WTC11 (cell line): ENCODE measurements around the gene RANGRF. TPM values are rescaled to one million over a fixed set of nuclear protein-coding genes. Genes with fewer than 3 reads are reported as not detected.

Experiments used
- ATAC-seq: fragments of 200-7000 bp; cut with Tn5 transposase; 2 replicates; pipeline ENCODE4 v1.10.0; 2021; ENCODE audit warnings: mild to moderate bottlenecking, moderate library complexity
- CTCF ChIA-PET: fragments of 300-600 bp; sonication (Branson Sonifier 250); formaldehyde crosslinking; loops from one replicate; lab custom pipeline; 2021; ENCODE audit warnings: antibody characterized with exemption; lab: Charles Lee
- POLR2A ChIA-PET: fragments of 350-600 bp; sonication (Branson Sonifier 250); formaldehyde crosslinking; loops from one replicate; lab custom pipeline; 2021; ENCODE audit warnings: antibody characterized with exemption; lab: Charles Lee
- DNase-seq: peaks from one replicate; pipeline ENCODE4 v3.0.0; 2021; ENCODE audit warnings: low spot score
- H3K27ac Mint-ChIP-seq: 2 replicates; pipeline ENCODE4 v1.8.0; 2021; ENCODE audit warnings: mixed read lengths
- H3K27me3 Mint-ChIP-seq: 2 replicates; pipeline ENCODE4 v1.8.0; 2021; ENCODE audit warnings: low read depth, mild to moderate bottlenecking, moderate library complexity, mixed read lengths
- H3K36me3 Mint-ChIP-seq: 2 replicates; pipeline ENCODE4 v1.8.0; 2021; ENCODE audit warnings: mixed read lengths
- H3K4me1 Mint-ChIP-seq: 2 replicates; pipeline ENCODE4 v1.8.0; 2022; ENCODE audit warnings: mixed read lengths
- H3K4me3 Mint-ChIP-seq: 2 replicates; pipeline ENCODE4 v1.8.0; 2021; ENCODE audit warnings: mild to moderate bottlenecking, moderate library complexity, mixed read lengths
- H3K9me3 Mint-ChIP-seq: 2 replicates; pipeline ENCODE4 v1.8.0; 2021; ENCODE audit warnings: mixed read lengths
- ATF1 ChIP-seq: sonication (generic); formaldehyde crosslinking; IDR thresholded peaks from 2 replicates; pipeline ENCODE4 v1.8.1; 2023; ENCODE audit warnings: mild to moderate bottlenecking, moderate library complexity, missing genetic modification reagents
- CBFB ChIP-seq: sonication (generic); formaldehyde crosslinking; IDR thresholded peaks from 2 replicates; pipeline ENCODE4 v1.8.1; 2022; ENCODE audit warnings: mild to moderate bottlenecking, low read depth, missing genetic modification reagents
- ETV6 ChIP-seq: sonication (generic); formaldehyde crosslinking; IDR thresholded peaks from 2 replicates; pipeline ENCODE4 v1.8.1; 2022; ENCODE audit warnings: mild to moderate bottlenecking, missing genetic modification reagents
- FOXK1 ChIP-seq: sonication (generic); formaldehyde crosslinking; IDR thresholded peaks from 2 replicates; pipeline ENCODE4 v1.8.0; 2022; ENCODE audit warnings: mild to moderate bottlenecking, moderate library complexity, missing genetic modification reagents
- FOXP1 ChIP-seq: sonication (generic); formaldehyde crosslinking; IDR thresholded peaks from 2 replicates; pipeline ENCODE4 v1.8.0; 2022; ENCODE audit warnings: missing genetic modification reagents, mild to moderate bottlenecking, moderate library complexity, borderline replicate concordance
- GRHL2 ChIP-seq: fragments of 250-450 bp; sonication (Bioruptor Pico); IDR thresholded peaks from 2 replicates; pipeline ENCODE4 v1.8.0; 2022; ENCODE audit warnings: mild to moderate bottlenecking, moderate library complexity; ENCODE audit not compliant: insufficient replicate concordance, severe bottlenecking
- GTF2I ChIP-seq: fragments of 250-450 bp; sonication (Bioruptor Pico); conservative IDR thresholded peaks from 2 replicates; pipeline ENCODE4 v1.4.0; 2021; ENCODE audit warnings: mild to moderate bottlenecking
- KAT7 ChIP-seq: sonication (generic); formaldehyde crosslinking; IDR thresholded peaks from 2 replicates; pipeline ENCODE4 v1.8.1; 2023; ENCODE audit warnings: missing genetic modification reagents, mild to moderate bottlenecking, borderline replicate concordance
- MXD4 ChIP-seq: fragments of 250-450 bp; sonication (Bioruptor Pico); IDR thresholded peaks from 2 replicates; pipeline ENCODE4 v1.8.0; 2021; ENCODE audit warnings: mild to moderate bottlenecking, moderate library complexity, borderline replicate concordance
- NR2C2 ChIP-seq: sonication (generic); formaldehyde crosslinking; IDR thresholded peaks from 2 replicates; pipeline ENCODE4 v1.8.0; 2022; ENCODE audit warnings: mild to moderate bottlenecking, missing genetic modification reagents
- OVOL2 ChIP-seq: fragments of 250-450 bp; sonication (Bioruptor Pico); IDR thresholded peaks from 2 replicates; pipeline ENCODE4 v1.9.0; 2021; ENCODE audit warnings: mild to moderate bottlenecking, borderline replicate concordance
- SMAD3 ChIP-seq: sonication (generic); formaldehyde crosslinking; IDR thresholded peaks from 2 replicates; pipeline ENCODE4 v1.8.0; 2022; ENCODE audit warnings: missing genetic modification reagents, mild to moderate bottlenecking, borderline replicate concordance
- TEAD1 ChIP-seq: sonication (generic); formaldehyde crosslinking; IDR thresholded peaks from 2 replicates; pipeline ENCODE4 v1.8.0; 2022; ENCODE audit warnings: mild to moderate bottlenecking, missing genetic modification reagents
- ZNF219 ChIP-seq: sonication (generic); formaldehyde crosslinking; IDR thresholded peaks from 2 replicates; pipeline ENCODE4 v1.8.0; 2023; ENCODE audit warnings: missing genetic modification reagents, mild to moderate bottlenecking, borderline replicate concordance
- ZNF263 ChIP-seq: sonication (generic); formaldehyde crosslinking; IDR thresholded peaks from 2 replicates; pipeline ENCODE4 v1.8.1; 2022; ENCODE audit warnings: low read depth, mild to moderate bottlenecking, moderate library complexity, missing genetic modification reagents
- ZNF317 ChIP-seq: sonication (generic); formaldehyde crosslinking; IDR thresholded peaks from 2 replicates; pipeline ENCODE4 v1.8.1; 2023; ENCODE audit warnings: low read depth, mild to moderate bottlenecking, moderate library complexity, missing genetic modification reagents, borderline replicate concordance
- ZNF396 ChIP-seq: fragments of 250-450 bp; sonication (Bioruptor Pico); IDR thresholded peaks from 2 replicates; pipeline ENCODE4 v1.8.0; 2021; ENCODE audit warnings: mild to moderate bottlenecking, moderate library complexity, borderline replicate concordance
- ZNF423 ChIP-seq: fragments of 250-450 bp; sonication (Bioruptor Pico); IDR thresholded peaks from 2 replicates; pipeline ENCODE4 v2.1.2; 2022; ENCODE audit warnings: mild to moderate bottlenecking, moderate library complexity
- total RNA-seq: library from RNA; stranded (reverse); gene quantifications from 3 replicates; pipeline ENCODE4 v1.2.3, GENCODE V29; 2021
- TF ChIP-seq, protein P1 (sequence below): fragments of 200-600 bp; IDR thresholded peaks from 2 replicates; pipeline ENCODE4 v1.8.0; 2022; ENCODE audit warnings: antibody characterized with exemption
- TF ChIP-seq, protein P2 (sequence below): sonication (generic); formaldehyde crosslinking; IDR thresholded peaks from 2 replicates; pipeline ENCODE4 v1.8.0; 2023; ENCODE audit warnings: missing genetic modification reagents, mild to moderate bottlenecking, borderline replicate concordance
- TF ChIP-seq, protein P3 (sequence below): sonication (generic); formaldehyde crosslinking; conservative IDR thresholded peaks from 2 replicates; pipeline ENCODE4 v1.8.1; 2023; ENCODE audit warnings: mild to moderate bottlenecking, low read depth, missing genetic modification reagents, moderate library complexity
- TF ChIP-seq, protein P4 (sequence below): fragments of 250-450 bp; sonication (Bioruptor Pico); IDR thresholded peaks from 2 replicates; pipeline ENCODE4 v2.1.2; 2022; ENCODE audit warnings: mild to moderate bottlenecking, moderate library complexity
- TF ChIP-seq, protein P5 (sequence below): sonication (generic); formaldehyde crosslinking; IDR thresholded peaks from 2 replicates; pipeline ENCODE4 v1.8.1; 2022; ENCODE audit warnings: missing genetic modification reagents, borderline replicate concordance

RANGRF gene
- total RNA-seq, 1 experiment from 2014 or later: 32.7 TPM

DNA sequence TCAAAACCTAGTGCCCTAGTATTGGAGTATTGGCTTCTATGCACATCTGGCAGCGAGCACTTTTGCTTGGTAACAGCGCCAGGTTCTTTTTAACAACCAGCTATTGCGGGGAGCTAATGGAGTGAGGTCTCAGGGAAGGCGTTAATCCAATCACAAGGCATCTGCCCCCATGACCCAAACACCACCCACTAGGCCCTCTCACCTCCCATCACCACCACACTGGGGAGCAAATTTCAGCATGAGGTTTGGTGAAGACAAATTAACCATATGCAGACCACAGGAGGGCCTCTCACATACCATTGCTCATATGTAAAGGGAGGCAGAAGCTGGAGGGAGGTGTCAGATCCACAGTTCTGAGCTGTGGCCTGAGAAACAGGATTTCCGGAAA is 50.3 kb downstream of the RANGRF start:
- peak overlapping the region; percentile 60; the same call in 1 of the 2 replicates for H3K27ac Mint-ChIP-seq
- POLR2A ChIA-PET: interaction anchor here (0.6 to 1.9 kb wide), 7 partner anchors 8 to 1017 kb away, joined by 3 to 11 read pairs (median 4); partner anchors contain the start of genes KRABD2, NDEL1 and SLC25A35
- H3K27me3 Mint-ChIP-seq: no peaks in the 10 kb centered on the region
- no peaks in the 10 kb centered on the region for H3K9me3 Mint-ChIP-seq
- no peak overlapping the region for H3K4me3 Mint-ChIP-seq
- H3K4me1 Mint-ChIP-seq: peaks cover 19% of the 10 kb centered on the region
- CTCF ChIA-PET: interaction anchor here (0.5 to 3.9 kb wide), 13 partner anchors 8 to 278 kb away, joined by 3 to 34 read pairs (median 4); partner anchors contain the start of genes KRABD2 and SLC25A35
- TF ChIP-seq MXD4 (CRISPR knock-in tag): no peak
- TF ChIP-seq FOXK1: no peak
- no peak for TF ChIP-seq ZNF219 (CRISPR knock-in tag)
- TF ChIP-seq, protein P1, sequence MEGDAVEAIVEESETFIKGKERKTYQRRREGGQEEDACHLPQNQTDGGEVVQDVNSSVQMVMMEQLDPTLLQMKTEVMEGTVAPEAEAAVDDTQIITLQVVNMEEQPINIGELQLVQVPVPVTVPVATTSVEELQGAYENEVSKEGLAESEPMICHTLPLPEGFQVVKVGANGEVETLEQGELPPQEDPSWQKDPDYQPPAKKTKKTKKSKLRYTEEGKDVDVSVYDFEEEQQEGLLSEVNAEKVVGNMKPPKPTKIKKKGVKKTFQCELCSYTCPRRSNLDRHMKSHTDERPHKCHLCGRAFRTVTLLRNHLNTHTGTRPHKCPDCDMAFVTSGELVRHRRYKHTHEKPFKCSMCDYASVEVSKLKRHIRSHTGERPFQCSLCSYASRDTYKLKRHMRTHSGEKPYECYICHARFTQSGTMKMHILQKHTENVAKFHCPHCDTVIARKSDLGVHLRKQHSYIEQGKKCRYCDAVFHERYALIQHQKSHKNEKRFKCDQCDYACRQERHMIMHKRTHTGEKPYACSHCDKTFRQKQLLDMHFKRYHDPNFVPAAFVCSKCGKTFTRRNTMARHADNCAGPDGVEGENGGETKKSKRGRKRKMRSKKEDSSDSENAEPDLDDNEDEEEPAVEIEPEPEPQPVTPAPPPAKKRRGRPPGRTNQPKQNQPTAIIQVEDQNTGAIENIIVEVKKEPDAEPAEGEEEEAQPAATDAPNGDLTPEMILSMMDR: no peak
- TF ChIP-seq ZNF423 (CRISPR knock-in tag): no peak
- no peak for TF ChIP-seq ETV6 (CRISPR knock-in tag)
- TF ChIP-seq SMAD3 (CRISPR knock-in tag): no peak
- no peak for TF ChIP-seq TEAD1
- no peak for TF ChIP-seq GRHL2
- no peak for TF ChIP-seq ZNF263 (CRISPR knock-in tag)
- TF ChIP-seq ZNF317 (CRISPR knock-in tag): no peak
- no peak for TF ChIP-seq ATF1 (CRISPR knock-in tag)
- no peak for TF ChIP-seq FOXP1
- TF ChIP-seq KAT7 (CRISPR knock-in tag): no peak
- no peak for TF ChIP-seq NR2C2
- TF ChIP-seq, all 79 proteins: peak for 0
- DNase-seq (no peak), ATAC-seq (peak; percentile 36; the same call in 1 of the 2 replicates)
- H3K36me3 Mint-ChIP-seq: no peaks in the 10 kb centered on the region

DNA sequence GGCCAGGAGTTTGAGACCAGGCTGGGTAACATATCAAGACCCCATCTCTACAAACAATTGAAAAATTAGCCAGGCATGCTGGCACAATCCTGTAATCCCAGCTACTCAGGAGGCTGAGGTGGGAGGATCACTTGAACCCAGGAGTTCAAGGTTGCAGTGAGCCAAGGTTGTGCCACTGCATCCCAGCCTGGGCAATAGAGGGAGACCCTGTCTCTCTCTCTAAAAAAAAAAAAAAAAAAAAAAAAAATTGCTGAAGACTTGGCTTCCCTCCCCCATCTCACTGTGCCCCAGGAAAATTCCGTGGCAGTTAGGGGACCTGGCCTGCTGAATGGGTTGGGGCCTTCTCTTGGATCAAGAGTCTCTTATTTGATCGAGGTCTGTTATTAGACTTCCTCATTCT is 51.1 kb downstream of the RANGRF start, which contains the start of gene ODF4:
TSS of gene ODF4 (plus strand) at position 301 of the 400 bp plus-strand sequence. CDS start 212 bp downstream, outside the sequence.
- peak within 1 kb of the TSS; percentile 60 for H3K27ac Mint-ChIP-seq
- no peaks in the 10 kb centered on the region for H3K36me3 Mint-ChIP-seq
- H3K4me1 Mint-ChIP-seq: peaks cover 19% of the 10 kb centered on the region
- H3K4me3 Mint-ChIP-seq: no peak within 1 kb of the TSS
- ChIA-PET POLR2A (interaction anchor here (1.4 to 1.6 kb wide), 2 partner anchors 7 to 38 kb away, joined by 4 to 7 read pairs; partner anchors contain the start of gene KRABD2), CTCF (interaction anchor here (1.2 to 3.9 kb wide), 2 partner anchors 13 to 44 kb away, joined by 4 to 34 read pairs; no protein-coding TSS in a partner anchor)
- no peaks in the 10 kb centered on the region for H3K9me3 Mint-ChIP-seq
- no peak for ATAC-seq
- DNase-seq: no peak
- H3K27me3 Mint-ChIP-seq: no peaks in the 10 kb centered on the region
- TF ChIP-seq OVOL2 (CRISPR knock-in tag) (no peak), CBFB (CRISPR knock-in tag) (no peak), ZNF317 (CRISPR knock-in tag) (no peak), GTF2I (CRISPR knock-in tag) (no peak), ZNF396 (CRISPR knock-in tag) (no peak)
- TF ChIP-seq, protein P2, sequence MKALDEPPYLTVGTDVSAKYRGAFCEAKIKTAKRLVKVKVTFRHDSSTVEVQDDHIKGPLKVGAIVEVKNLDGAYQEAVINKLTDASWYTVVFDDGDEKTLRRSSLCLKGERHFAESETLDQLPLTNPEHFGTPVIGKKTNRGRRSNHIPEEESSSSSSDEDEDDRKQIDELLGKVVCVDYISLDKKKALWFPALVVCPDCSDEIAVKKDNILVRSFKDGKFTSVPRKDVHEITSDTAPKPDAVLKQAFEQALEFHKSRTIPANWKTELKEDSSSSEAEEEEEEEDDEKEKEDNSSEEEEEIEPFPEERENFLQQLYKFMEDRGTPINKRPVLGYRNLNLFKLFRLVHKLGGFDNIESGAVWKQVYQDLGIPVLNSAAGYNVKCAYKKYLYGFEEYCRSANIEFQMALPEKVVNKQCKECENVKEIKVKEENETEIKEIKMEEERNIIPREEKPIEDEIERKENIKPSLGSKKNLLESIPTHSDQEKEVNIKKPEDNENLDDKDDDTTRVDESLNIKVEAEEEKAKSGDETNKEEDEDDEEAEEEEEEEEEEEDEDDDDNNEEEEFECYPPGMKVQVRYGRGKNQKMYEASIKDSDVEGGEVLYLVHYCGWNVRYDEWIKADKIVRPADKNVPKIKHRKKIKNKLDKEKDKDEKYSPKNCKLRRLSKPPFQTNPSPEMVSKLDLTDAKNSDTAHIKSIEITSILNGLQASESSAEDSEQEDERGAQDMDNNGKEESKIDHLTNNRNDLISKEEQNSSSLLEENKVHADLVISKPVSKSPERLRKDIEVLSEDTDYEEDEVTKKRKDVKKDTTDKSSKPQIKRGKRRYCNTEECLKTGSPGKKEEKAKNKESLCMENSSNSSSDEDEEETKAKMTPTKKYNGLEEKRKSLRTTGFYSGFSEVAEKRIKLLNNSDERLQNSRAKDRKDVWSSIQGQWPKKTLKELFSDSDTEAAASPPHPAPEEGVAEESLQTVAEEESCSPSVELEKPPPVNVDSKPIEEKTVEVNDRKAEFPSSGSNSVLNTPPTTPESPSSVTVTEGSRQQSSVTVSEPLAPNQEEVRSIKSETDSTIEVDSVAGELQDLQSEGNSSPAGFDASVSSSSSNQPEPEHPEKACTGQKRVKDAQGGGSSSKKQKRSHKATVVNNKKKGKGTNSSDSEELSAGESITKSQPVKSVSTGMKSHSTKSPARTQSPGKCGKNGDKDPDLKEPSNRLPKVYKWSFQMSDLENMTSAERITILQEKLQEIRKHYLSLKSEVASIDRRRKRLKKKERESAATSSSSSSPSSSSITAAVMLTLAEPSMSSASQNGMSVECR (CRISPR knock-in tag): no peak
- TF ChIP-seq, protein P3, sequence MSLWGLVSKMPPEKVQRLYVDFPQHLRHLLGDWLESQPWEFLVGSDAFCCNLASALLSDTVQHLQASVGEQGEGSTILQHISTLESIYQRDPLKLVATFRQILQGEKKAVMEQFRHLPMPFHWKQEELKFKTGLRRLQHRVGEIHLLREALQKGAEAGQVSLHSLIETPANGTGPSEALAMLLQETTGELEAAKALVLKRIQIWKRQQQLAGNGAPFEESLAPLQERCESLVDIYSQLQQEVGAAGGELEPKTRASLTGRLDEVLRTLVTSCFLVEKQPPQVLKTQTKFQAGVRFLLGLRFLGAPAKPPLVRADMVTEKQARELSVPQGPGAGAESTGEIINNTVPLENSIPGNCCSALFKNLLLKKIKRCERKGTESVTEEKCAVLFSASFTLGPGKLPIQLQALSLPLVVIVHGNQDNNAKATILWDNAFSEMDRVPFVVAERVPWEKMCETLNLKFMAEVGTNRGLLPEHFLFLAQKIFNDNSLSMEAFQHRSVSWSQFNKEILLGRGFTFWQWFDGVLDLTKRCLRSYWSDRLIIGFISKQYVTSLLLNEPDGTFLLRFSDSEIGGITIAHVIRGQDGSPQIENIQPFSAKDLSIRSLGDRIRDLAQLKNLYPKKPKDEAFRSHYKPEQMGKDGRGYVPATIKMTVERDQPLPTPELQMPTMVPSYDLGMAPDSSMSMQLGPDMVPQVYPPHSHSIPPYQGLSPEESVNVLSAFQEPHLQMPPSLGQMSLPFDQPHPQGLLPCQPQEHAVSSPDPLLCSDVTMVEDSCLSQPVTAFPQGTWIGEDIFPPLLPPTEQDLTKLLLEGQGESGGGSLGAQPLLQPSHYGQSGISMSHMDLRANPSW (CRISPR knock-in tag): no peak
- TF ChIP-seq, protein P4, sequence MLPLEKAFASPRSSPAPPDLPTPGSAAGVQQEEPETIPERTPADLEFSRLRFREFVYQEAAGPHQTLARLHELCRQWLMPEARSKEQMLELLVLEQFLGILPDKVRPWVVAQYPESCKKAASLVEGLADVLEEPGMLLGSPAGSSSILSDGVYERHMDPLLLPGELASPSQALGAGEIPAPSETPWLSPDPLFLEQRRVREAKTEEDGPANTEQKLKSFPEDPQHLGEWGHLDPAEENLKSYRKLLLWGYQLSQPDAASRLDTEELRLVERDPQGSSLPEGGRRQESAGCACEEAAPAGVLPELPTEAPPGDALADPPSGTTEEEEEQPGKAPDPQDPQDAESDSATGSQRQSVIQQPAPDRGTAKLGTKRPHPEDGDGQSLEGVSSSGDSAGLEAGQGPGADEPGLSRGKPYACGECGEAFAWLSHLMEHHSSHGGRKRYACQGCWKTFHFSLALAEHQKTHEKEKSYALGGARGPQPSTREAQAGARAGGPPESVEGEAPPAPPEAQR (CRISPR knock-in tag): no peak
- TF ChIP-seq, protein P5, sequence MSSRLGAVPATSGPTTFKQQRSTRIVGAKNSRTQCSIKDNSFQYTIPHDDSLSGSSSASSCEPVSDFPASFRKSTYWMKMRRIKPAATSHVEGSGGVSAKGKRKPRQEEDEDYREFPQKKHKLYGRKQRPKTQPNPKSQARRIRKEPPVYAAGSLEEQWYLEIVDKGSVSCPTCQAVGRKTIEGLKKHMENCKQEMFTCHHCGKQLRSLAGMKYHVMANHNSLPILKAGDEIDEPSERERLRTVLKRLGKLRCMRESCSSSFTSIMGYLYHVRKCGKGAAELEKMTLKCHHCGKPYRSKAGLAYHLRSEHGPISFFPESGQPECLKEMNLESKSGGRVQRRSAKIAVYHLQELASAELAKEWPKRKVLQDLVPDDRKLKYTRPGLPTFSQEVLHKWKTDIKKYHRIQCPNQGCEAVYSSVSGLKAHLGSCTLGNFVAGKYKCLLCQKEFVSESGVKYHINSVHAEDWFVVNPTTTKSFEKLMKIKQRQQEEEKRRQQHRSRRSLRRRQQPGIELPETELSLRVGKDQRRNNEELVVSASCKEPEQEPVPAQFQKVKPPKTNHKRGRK (CRISPR knock-in tag): no peak
